ENCODE data around the gene LRRC38.

- TF ChIP-seq CTCF (conservative IDR thresholded peaks at IDR 0.05 in 1 of 2, IDR thresholded peaks at IDR 0.05 in 1 of 2; ENCODE audit: extremely low read depth in 1 of 2, insufficient read depth in 1 of 2, low read depth in 1 of 2, low read length in 2 of 2) (no peak), EZH2 (IDR thresholded peaks at IDR 0.05; ENCODE audit: borderline replicate concordance, low read length) (no peak)
Observed at GRCh38 chr1:13451399-13451965, 62.3 kb downstream of the LRRC38 start.
